IPS-NIHi11 (cell line): Measurements from ENCODE around the gene GPR157.
"Not testable (repeated sequence)": the region's sequence is repeated elsewhere in the genome, so short reads cannot be mapped to it uniquely, and the experiment has no call there.

Source experiments
- DNase-seq: peaks from one replicate; pipeline ENCODE4 v3.0.0; 2012; ENCODE audit warnings: mixed read lengths, low spot score

The GPR157 gene, protein sequence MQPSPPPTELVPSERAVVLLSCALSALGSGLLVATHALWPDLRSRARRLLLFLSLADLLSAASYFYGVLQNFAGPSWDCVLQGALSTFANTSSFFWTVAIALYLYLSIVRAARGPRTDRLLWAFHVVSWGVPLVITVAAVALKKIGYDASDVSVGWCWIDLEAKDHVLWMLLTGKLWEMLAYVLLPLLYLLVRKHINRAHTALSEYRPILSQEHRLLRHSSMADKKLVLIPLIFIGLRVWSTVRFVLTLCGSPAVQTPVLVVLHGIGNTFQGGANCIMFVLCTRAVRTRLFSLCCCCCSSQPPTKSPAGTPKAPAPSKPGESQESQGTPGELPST

GRCh38 chr1:9128520-9129265, at the start of gene GPR157:
TSS of gene GPR157 (minus strand) at chr1:9129102. CDS start at chr1:9129027, 75 bp downstream.
- no peak for DNase-seq

- no peak for DNase-seq
These were observed 45.9 kb upstream of the GPR157 start for GRCh38 chr1:9174762-9175161.

DNA sequence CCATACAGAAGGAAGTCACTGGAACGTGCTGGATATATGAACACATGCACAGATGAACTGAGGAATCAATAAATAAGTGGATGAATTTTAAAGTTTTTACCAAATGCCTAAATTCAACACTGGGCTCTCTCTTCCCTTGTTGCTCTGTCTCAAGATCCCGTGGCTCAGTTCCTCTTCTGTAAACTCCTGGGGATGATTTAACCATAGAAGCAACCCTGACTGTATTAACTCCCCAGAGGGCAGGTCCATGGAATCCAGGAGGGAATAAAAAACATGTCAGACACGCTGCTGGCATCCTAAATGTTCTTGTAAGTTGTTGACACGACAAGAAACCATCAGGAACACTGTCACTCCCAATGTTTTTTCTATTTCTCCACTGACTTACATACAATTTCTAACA, 45.3 kb upstream of the GPR157 start:
- no peak for DNase-seq

GRCh38 chr1:9169601-9170137, 40.8 kb upstream of the GPR157 start:
- DNase-seq = no peak

DNA sequence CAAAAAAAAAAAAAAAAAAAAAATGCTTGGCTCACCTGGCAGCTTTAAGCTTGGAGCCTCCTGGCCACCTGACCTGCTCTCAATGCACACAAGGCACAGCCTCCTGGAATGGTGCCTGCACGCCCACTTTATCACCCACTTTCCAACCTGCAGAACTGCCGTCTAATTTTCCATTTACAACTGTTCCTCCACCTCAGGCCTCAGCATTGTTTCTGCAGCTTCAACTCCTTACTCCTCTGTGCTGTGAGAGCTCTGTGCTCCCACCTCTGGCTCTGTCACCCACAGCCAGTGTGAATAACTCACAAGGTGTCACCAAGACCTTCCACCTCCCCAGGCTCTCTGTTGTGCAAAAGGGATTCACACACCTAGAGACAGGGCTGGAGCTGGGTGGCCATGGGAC, 38.7 kb upstream of the GPR157 start:
- DNase-seq = no peak

DNA sequence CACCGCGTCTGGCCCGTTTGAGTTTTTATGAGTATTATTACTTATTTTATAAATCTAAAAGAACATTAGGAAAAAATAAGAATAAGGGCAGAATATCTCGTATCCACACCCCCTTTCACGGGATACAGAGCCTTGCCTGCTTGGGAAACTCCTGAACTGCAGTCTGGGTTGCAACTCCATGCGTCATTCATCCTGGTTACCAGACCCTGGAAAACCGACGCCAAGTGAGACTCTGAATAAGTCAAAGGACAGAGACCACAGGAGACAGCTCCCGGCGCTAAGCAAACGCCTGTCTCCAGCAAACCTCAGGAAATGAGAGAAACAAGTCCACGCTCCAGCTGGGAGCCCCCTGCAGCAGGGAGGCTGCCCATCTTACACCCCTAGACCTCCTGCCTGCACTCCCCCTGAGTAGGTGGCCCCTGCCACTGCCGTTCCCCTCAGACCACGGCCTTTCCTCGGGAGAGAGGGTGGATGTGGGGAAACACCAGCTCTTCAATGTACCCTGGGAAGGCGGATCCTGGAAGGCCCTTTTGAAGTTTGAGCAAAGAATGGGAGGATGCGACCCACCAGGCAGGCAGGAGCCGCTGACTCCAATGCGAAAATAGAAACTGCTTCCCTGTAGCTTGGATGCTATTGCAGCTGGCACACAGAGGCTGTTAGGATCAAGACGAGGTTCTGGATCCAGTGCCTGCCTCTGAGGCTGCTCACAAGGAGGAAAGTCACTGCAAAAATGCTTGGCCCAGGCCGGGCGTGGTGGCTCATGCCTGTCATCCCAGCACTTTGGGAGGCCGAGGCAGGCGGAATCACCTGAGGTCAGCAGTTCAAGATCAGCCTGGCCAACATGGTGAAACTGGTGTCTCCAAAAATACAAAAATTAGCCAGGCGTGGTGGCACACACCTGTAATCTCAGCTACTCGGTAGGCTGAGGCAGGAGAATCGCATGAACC, 37.7 kb upstream of the GPR157 start:
- DNase-seq = no peak

- no peak for DNase-seq
These were observed 36.5 kb upstream of the GPR157 start for GRCh38 chr1:9165396-9165795.

DNA sequence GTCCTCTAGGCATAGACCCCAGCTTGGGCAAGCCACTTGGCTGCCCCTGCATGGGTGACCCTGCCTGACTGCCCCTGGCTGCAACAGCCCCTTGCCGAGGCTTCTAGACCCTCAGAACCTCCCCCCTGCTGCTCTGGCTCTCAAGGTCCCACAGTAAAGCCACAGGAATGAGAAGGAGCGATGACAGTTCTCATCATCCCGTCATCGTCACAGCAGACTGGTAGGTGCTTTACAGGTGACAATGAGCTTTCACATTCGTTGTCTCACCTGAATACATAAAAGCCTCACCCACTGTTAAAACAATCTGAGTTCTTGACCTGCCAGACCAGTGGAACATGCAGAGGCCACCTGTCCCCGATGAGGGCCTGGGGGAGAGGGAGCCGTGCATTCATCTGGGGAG, 36.0 kb upstream of the GPR157 start:
- DNase-seq = no peak

GRCh38 chr1:9164532-9164900, 35.6 kb upstream of the GPR157 start:
- no peak for DNase-seq

GRCh38 chr1:9161963-9162362, 33.1 kb upstream of the GPR157 start:
- DNase-seq = no peak

GRCh38 chr1:9161342-9161741, 32.4 kb upstream of the GPR157 start:
- DNase-seq = no peak

- no peak for DNase-seq
These were observed 31.3 kb upstream of the GPR157 start for GRCh38 chr1:9160079-9160717.

DNA sequence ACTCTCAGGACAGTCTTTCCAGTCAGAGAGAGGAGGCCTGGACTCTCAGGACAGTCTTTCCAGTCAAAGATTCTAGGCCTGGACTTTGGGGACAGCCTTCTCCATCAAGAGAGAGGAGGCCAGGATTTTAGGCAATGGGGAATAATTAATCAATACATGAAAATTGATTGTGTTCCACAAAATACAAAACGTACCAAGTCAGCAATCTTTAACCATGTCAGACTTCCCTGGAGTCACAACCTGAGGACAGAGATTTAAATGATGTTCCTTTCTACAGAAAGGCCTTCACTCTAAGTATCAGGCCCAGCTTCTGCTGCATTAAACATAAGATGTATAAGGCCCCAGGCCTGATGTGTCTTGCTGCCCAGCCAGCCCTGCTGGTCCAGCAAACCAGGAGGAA, 27.0 kb upstream of the GPR157 start:
- DNase-seq = no peak

DNA sequence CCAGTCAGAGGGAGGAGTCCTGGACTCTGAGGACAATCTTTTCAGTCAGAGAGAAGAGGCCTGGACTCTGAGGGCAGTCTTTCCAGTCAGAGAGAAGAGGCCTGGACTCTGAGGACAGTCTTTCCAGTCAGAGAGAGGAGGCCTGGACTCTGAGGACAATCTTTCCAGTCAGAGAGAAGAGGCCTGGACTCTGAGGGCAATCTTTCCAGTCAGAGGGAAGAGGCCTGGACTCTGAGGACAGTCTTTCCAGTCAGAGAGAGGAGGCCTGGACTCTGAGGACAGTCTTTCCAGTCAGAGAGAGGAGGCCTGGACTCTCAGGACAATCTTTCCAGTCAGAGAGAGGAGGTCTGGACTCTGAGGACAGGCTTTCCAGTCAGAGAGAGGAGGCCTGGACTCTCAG, 26.5 kb upstream of the GPR157 start:
- DNase-seq = not testable (repeated sequence)

DNA sequence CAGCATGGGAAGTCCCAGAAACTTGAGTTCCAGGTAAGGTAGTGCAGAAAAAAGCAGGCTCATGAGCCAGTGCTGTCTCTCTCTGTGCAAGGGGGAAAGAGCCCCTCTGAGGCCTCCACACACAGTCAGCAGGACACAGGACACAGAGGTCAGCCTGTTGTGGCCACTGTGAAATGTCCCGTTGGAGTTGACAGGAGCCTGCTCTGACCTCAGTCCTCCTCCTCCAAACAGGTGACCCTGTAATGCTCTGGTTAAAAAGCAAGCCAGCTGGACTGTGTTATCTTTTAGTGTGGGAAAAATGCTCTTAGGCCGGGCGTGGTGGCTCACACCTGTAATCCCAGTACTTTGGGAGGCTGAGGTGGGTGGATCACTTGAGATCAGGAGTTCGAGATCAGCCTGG, 24.2 kb upstream of the GPR157 start:
- DNase-seq = no peak

DNA sequence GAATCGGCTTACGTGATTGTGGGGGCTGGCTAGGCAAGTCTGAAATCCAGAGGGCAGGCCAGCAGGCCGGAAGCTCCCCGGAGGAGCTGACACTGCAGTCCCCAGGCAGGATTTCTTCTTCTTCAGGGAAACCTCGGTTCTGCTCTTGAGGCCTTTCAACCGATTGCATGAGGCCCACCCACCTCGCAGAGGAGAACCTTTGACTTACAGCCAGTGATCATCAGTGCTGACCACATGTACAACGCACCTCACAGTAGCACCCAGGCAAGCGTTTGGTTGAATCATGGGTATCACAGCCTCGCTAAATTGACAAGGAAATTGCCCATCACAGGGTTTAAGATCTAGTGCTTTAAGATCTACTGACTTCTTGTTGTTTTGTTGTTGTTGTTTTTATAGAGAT, 23.6 kb upstream of the GPR157 start:
- DNase-seq = no peak

GRCh38 chr1:9151328-9151860, 22.5 kb upstream of the GPR157 start:
- no peak for DNase-seq

DNA sequence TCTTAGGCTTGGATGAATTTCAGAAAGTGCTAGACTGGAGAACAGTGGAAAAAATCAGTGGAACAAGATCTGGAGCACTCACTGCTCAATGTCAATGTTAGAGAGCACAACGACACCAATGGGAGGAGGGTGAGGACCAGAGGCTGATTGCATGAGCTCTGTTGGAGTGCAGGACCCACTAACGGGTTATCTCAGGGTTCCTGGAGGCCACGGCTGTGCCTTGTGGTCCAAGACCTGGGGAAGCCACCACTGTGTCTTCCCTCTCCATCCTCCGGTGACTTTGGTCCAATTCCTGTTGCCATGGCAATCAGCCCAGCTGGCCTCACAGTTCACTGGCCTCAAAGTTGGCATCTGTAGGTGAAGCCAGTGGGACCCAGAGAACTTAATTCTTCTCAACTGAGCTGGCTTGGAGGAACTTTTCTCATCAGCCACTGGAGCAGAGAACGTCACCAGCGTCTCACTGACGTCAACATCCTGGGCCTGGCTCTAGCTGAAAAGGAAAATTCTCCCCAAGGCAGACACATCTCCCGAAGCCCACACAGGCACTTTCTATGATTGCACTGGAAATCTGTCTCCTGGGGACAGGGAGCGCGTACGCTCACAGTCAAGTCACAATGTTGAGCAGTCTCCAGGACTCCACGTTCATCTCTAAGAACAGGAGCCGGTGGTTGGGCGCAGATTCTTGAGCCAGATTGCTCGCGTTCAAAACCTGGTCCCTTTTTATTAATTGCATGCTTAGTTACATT, 21.9 kb upstream of the GPR157 start:
- no peak for DNase-seq

- DNase-seq = no peak
These were observed 21.1 kb upstream of the GPR157 start for GRCh38 chr1:9149837-9150581.

GRCh38 chr1:9149151-9149550, 20.2 kb upstream of the GPR157 start:
- DNase-seq = no peak
